GM12891 (cell line): ENCODE results near the gene OTOG.

Experiments used
- POLR2A ChIP-seq: IDR thresholded peaks from 2 replicates; pipeline ENCODE4 v1.6.1; 2011; ENCODE audit warnings: low read depth, low read length, control low read depth
- POLR2AphosphoS5 ChIP-seq: IDR thresholded peaks from 2 replicates; pipeline ENCODE4 v1.6.1; 2011; ENCODE audit warnings: low read depth, low read length, control low read depth
- SPI1 ChIP-seq: IDR thresholded peaks from 2 replicates; pipeline ENCODE4 v1.6.1; 2011; ENCODE audit warnings: low read depth, low read length, control low read depth
- TAF1 ChIP-seq: IDR thresholded peaks from 2 replicates; pipeline ENCODE4 v1.6.1; 2011; ENCODE audit warnings: low read depth, low read length, control low read depth

DNA sequence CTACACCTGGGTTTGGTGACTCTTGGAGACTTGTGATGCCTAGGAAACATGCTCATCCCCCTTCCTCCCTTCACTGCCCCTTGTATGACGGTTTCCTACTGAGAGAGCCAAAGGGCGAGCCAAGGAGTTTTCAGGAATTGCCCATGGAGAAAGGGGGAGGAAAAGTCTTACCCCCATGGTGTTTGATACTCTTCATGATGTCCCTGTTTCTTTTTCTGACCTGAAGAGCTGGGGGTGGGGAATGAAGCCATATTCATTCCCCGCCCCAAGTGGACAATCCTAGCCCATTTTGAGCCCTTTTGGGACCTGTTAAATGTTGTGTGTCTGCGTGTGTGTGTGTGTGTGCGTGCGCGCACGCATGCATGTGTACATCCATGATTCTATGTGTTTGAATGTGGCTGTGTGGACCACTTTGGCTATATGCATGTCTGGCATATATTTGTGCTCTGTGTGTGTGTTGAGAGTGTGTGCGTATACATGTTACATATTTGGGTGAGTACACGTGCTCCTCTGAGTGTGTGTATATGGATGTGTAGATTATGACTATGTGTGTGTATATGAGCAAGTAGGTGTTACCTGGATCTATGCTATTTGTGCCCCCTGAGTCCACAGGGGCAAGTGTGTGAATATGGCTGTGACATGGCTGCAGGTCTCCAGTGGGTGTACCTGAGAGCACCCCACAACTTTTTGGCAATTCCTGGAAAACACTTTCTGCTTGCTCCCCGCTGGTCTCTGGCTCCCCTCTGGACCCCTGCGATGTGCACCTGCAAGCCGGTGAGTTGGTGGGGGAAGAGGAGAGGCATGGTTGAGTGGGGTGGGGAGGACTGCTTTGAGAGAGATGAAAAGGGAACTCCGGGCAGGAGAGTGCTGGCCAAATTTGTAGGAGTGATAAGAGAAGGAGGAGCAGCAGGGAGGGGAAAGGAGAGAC is 24.6 kb downstream of the OTOG start:
- TF ChIP-seq TAF1 (no peak), POLR2A (no peak), POLR2AphosphoS5 (no peak), SPI1 (no peak)
